Lower lobe of right lung (tissue), 2 donors: ENCODE measurements around the gene ZNF23. TPM values are rescaled to one million over a fixed set of nuclear protein-coding genes. Genes with fewer than 3 reads are reported as not detected.

Experiments
- ATAC-seq, 2 donors: fragments of 200-7000 bp; cut with Tn5 transposase; one replicate each; pipeline ENCODE4 v1.9.1; 2020 to 2022; ENCODE audit warnings: mild to moderate bottlenecking in 2 of 2, moderate library complexity in 2 of 2
- DNase-seq: peaks from one replicate; pipeline ENCODE4 v3.0.0-alpha.2; 2020
- H3K27ac ChIP-seq: fragments of 200-600 bp; one replicate; pipeline ENCODE4 v1.8.0; 2022
- H3K27me3 ChIP-seq: fragments of 200-600 bp; one replicate; pipeline ENCODE4 v1.8.0; 2022; ENCODE audit warnings: low read depth
- H3K36me3 ChIP-seq: fragments of 200-600 bp; one replicate; pipeline ENCODE4 v1.8.0; 2022; ENCODE audit warnings: mild to moderate bottlenecking
- H3K4me1 ChIP-seq: fragments of 200-600 bp; one replicate; pipeline ENCODE4 v1.8.0; 2022
- H3K4me3 ChIP-seq: fragments of 200-600 bp; one replicate; pipeline ENCODE4 v1.8.0; 2022; ENCODE audit warnings: mild to moderate bottlenecking
- H3K9me3 ChIP-seq: fragments of 200-600 bp; one replicate; pipeline ENCODE4 v1.8.0; 2022
- intact Hi-C: fragments of 100-400 bp; cut with DNase I; formaldehyde crosslinking; loops from one replicate; pipeline ENCODE4 v1.11.0; 2022
- total RNA-seq: library from RNA; stranded (reverse); fragmentation: NEBNext Ultra II Directional; extraction: Animal tissue kit (Norgen Biotek cat#: 25700); gene quantifications from one replicate; pipeline ENCODE4 v1.2.1, GENCODE V29; 2021
- TF ChIP-seq, protein P1 (sequence below): fragments of 200-600 bp; IDR thresholded peaks from one replicate; pipeline ENCODE4 v1.8.0; 2022; ENCODE audit warnings: antibody characterized with exemption, mild to moderate bottlenecking
- donor health status: DM: no; HTN: yes; CAD: no; lungs with severe emphysema.

ZNF23 gene
- total RNA-seq, 1 donor from 2014 or later, result 9.5 TPM

GRCh38 chr16:71432906-71433305 is 29.1 kb downstream of the ZNF23 start:
- Histone ChIP-seq H3K27ac (no peak overlapping the region), H3K9me3 (no peaks in the 10 kb centered on the region), H3K36me3 (no peaks in the 10 kb centered on the region), H3K4me3 (no peak overlapping the region), H3K4me1 (no peaks in the 10 kb centered on the region), H3K27me3 (peaks cover 7% of the 10 kb centered on the region)
- intact Hi-C loops, result no loop called here
- TF ChIP-seq, protein P1, sequence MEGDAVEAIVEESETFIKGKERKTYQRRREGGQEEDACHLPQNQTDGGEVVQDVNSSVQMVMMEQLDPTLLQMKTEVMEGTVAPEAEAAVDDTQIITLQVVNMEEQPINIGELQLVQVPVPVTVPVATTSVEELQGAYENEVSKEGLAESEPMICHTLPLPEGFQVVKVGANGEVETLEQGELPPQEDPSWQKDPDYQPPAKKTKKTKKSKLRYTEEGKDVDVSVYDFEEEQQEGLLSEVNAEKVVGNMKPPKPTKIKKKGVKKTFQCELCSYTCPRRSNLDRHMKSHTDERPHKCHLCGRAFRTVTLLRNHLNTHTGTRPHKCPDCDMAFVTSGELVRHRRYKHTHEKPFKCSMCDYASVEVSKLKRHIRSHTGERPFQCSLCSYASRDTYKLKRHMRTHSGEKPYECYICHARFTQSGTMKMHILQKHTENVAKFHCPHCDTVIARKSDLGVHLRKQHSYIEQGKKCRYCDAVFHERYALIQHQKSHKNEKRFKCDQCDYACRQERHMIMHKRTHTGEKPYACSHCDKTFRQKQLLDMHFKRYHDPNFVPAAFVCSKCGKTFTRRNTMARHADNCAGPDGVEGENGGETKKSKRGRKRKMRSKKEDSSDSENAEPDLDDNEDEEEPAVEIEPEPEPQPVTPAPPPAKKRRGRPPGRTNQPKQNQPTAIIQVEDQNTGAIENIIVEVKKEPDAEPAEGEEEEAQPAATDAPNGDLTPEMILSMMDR, result no peak
- no peak for ATAC-seq
- DNase-seq, result no peak

DNA sequence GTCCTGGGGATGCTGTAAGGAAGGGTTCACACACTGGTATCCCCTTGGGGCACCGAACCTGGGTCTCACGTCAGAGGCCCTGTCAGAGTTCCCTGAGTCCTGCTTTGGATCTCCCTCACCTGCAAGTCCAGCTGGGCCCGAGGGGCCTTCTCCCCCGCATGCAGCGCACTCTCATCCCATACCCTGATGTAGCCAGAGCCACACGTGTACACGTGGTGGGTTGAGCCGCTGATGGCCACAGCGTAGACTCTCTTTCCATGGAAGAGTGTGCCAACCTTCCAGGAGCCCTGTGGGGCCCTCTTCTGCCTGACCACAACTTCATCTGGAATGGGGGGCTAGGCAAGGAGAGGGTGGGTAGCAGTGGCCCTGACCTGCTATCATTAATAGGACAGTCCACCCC is 30.1 kb downstream of the ZNF23 start:
- ATAC-seq, result no peak
- no peaks in the 10 kb centered on the region for H3K9me3 ChIP-seq
- intact Hi-C loops, result no loop called here

GRCh38 chr16:71431176-71431575 is 30.9 kb downstream of the ZNF23 start:
- H3K27ac ChIP-seq, result no peak overlapping the region
- intact Hi-C loops, result no loop called here
- peaks cover 13% of the 10 kb centered on the region for H3K27me3 ChIP-seq
- ATAC-seq (no peak), DNase-seq (no peak)
- no peaks in the 10 kb centered on the region for H3K9me3 ChIP-seq
- TF ChIP-seq, protein P1, result no peak
- no peak overlapping the region for H3K4me3 ChIP-seq
- H3K4me1 ChIP-seq, result no peaks in the 10 kb centered on the region
- no peaks in the 10 kb centered on the region for H3K36me3 ChIP-seq

More for the DNA sequence above, 30.1 kb downstream of the ZNF23 start:
- Histone ChIP-seq H3K27me3 (peaks cover 7% of the 10 kb centered on the region), H3K27ac (no peak overlapping the region), H3K4me1 (no peaks in the 10 kb centered on the region), H3K4me3 (no peak overlapping the region), H3K36me3 (no peaks in the 10 kb centered on the region)
- DNase-seq, result no peak
- TF ChIP-seq, protein P1, result no peak

DNA sequence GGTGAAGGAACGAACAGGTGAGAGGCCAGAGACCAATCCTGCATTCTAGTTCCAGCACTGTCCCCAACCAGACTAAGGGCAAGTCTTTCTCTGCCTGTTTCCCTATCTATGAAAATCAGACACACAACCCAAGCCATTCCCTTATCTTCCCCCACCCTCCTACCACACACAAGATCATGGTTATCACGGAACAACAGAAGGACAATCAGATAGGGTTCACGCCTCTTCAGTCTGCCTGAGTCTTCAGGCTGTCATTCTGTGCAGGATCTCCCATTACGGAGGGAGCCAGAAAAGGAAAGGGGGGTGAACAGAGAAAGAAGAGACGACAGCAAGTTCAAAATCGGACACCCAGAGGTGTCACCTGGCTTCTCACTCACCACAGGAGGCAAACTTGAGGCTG is 31.3 kb downstream of the ZNF23 start:
- H3K27ac ChIP-seq, result no peak overlapping the region
- ATAC-seq, result no peak
- no peaks in the 10 kb centered on the region for H3K36me3 ChIP-seq
- H3K4me3 ChIP-seq, result no peak overlapping the region
- H3K4me1 ChIP-seq, result no peaks in the 10 kb centered on the region
- H3K9me3 ChIP-seq, result no peaks in the 10 kb centered on the region
- no peak for DNase-seq
- TF ChIP-seq, protein P1, result no peak
- intact Hi-C loops, result no loop called here
- H3K27me3 ChIP-seq, result peaks cover 17% of the 10 kb centered on the region

- H3K27ac ChIP-seq, result no peak overlapping the region
- no peaks in the 10 kb centered on the region for H3K4me1 ChIP-seq
- ATAC-seq, result no peak
- no peaks in the 10 kb centered on the region for H3K36me3 ChIP-seq
- no peaks in the 10 kb centered on the region for H3K9me3 ChIP-seq
- TF ChIP-seq, protein P1, result no peak
- DNase-seq, result no peak
- intact Hi-C loops, result no loop called here
- peaks cover 21% of the 10 kb centered on the region for H3K27me3 ChIP-seq
- no peak overlapping the region for H3K4me3 ChIP-seq
Measured at GRCh38 chr16:71429581-71429980, 32.5 kb downstream of the ZNF23 start.

DNA sequence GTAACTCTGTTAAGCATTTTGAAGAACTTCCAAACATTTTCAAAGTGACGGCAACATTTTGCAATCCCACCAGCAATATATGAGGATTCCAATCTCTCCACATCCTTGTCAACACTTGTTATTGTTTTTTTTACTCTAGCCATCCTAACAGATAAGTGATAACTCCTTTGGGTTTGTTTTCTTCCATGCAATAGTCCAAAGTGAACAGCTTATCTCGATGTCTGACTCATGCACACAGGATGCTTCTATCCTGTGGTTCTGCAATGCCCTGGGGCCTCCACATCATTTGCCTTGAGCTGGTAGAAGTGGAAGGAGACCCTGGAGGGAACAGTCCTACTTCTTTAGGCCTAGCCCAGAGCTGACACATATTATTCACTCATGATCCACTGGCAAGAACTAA is 33.2 kb downstream of the ZNF23 start:
- no peak overlapping the region for H3K27ac ChIP-seq
- intact Hi-C loops, result no loop called here

More for the DNA sequence above, 33.2 kb downstream of the ZNF23 start:
- ATAC-seq, result no peak
- Histone ChIP-seq H3K27me3 (peaks cover 27% of the 10 kb centered on the region), H3K4me1 (no peaks in the 10 kb centered on the region), H3K36me3 (no peaks in the 10 kb centered on the region), H3K9me3 (no peaks in the 10 kb centered on the region), H3K4me3 (no peak overlapping the region)
- TF ChIP-seq, protein P1, result no peak
- no peak for DNase-seq
